SH-SY5Y (cell line): ENCODE results near the gene MAN2C1.

Source experiments
- GATA2 ChIP-seq: IDR thresholded peaks from 2 replicates; pipeline ENCODE4 v1.6.1; 2011; ENCODE audit warnings: mild to moderate bottlenecking, low read depth, low read length
- GATA3 ChIP-seq: IDR thresholded peaks from 2 replicates; pipeline ENCODE4 v1.6.1; 2011; ENCODE audit warnings: low read depth, mild to moderate bottlenecking, low read length, moderate library complexity

DNA sequence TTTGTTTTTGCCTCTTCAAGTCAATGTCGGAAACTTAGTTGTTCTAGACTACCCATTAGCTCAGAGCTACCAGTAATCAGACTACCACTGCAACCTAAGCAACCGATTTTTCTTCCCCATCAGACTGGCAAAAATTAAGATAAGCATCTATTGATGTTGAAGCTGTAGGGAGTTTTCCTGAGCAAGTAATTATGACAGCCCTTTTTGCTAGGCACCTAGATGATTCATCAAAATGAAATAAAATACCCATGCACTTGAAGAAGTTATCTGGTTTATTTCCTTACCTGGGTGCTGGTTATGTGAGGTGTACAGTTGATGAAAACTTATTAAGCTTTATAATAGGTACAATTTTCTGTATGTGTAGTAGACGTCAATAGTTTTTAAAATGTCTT is 33.1 kb downstream of the MAN2C1 start:
- no peak; the same call in 1 of the 2 replicates for TF ChIP-seq GATA2
- TF ChIP-seq GATA3, result no peak
